GM21737 (cell line): ENCODE data around the gene ERFL.
"Not testable (repeated sequence)": the region's sequence is repeated elsewhere in the genome, so short reads cannot be mapped to it uniquely, and the experiment has no call there.

ENCODE experiments used
- ATAC-seq: cut with Tn5 transposase; IDR thresholded peaks from one replicate; pipeline ENCODE4 v1.9.1; 2021; ENCODE audit warnings: mild to moderate bottlenecking, moderate library complexity; ENCODE audit not compliant: unreplicated experiment

ERFL gene

DNA sequence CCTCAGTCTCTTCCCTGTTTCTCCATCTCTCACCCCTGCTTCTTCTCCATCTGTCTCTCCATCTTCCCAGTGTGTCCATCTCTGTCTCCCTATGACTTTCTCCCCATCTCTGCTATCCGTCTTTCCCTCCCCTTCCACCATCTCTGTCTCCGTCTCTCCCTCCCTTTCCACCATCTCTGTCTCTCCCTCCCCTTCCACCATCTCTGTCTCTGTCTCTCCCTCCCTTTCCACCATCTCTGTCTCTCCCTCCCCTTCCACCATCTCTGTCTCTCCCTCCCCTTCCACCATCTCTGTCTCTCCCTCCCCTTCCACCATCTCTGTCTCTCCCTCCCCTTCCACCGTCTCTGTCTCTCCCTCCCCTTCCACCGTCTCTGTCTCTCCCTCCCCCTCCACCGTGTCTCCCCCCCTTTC lies 13.8 kb downstream of the ERFL start:
- not testable (repeated sequence) for ATAC-seq

- no peak for ATAC-seq
Measured at GRCh38 chr19:41913538-41914423, 14.5 kb downstream of the ERFL start.

- no peak for ATAC-seq
Measured at GRCh38 chr19:41912899-41913537, 15.2 kb downstream of the ERFL start.

GRCh38 chr19:41911889-41912731 lies 16.1 kb downstream of the ERFL start:
- no peak for ATAC-seq

GRCh38 chr19:41910992-41911888 lies 17.0 kb downstream of the ERFL start:
- ATAC-seq = no peak

GRCh38 chr19:41910240-41910991 lies 17.8 kb downstream of the ERFL start:
- ATAC-seq = no peak

DNA sequence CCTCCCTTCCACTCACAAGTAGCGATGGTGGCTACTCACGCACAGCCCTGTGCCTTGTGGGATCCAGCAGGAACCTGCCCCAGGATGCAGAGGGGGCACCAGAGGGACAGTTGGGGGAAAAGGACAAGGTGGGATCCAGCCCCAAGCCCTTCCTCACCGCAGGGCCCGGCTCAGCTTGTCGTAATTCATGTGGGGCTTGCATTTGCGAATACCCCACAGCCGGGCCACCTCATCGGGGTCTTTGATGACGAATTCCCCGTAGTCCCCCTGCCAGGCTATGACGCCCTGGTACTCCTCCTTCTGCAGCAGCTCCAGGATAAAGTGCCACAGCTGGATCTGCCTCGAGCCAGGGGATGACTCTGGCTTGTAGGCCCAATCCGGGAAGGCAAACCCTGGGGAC lies 18.5 kb downstream of the ERFL start:
- no peak for ATAC-seq

DNA sequence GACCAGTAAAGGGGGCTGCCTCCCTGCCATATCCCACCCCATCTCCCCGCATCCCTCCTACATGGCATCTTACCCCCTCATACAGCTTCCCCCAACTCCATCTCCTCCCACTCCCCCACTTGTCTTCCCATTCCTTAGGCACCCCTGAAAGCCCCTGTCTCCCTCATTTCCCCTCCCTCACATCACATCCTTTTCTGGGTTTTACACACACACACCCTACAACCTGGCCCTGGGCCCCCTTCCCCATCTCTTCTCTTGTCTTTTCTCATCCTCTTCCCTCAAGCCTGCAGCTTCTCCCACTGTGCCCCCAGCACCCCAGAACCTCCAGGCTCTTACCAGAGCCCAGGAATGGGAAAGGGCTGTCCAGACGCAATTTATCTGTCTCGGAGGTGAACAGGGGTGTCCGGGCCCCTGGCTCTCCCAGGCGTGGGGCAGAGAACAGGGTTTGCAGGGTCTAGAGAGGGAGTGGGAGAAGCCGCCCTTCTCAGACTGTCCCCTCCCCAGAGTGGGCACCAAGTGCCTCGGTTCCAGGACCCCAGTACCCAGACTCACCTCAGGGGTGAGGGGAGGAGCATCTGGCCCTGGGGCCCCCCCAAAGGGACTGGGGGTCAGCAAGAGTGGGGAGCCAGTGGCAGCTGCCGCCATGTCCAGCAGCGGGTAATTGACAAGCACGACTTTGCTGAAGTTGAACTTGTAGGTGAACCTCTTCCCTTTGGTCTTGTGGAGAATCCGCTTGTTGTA lies 19.4 kb downstream of the ERFL start:
- no peak for ATAC-seq

- ATAC-seq = no peak
Measured at GRCh38 chr19:41907994-41908615, 20.1 kb downstream of the ERFL start.

- no peak for ATAC-seq
Measured at GRCh38 chr19:41906916-41907680, 21.2 kb downstream of the ERFL start.

DNA sequence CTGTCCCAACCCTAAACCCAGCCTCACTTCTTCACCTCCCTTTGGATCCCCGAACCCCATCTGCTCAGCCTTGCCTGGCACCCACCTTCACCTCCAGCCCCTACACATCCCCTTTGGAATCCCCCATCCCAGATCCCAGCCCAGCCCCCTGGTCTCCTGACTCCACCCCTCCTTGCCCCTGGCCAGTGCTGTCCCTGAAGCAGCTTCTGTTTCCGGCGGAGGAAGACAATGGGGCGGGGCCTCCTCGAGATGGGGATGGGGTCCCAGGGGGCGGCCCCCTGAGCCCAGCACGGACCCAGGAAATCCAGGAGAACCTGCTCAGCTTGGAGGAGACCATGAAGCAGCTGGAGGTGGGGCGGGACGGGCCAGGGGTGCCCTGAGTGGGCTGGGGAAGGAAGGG lies 22.0 kb downstream of the ERFL start:
- no peak for ATAC-seq

- no peak for ATAC-seq
Measured at GRCh38 chr19:41905273-41906002, 22.8 kb downstream of the ERFL start.

DNA sequence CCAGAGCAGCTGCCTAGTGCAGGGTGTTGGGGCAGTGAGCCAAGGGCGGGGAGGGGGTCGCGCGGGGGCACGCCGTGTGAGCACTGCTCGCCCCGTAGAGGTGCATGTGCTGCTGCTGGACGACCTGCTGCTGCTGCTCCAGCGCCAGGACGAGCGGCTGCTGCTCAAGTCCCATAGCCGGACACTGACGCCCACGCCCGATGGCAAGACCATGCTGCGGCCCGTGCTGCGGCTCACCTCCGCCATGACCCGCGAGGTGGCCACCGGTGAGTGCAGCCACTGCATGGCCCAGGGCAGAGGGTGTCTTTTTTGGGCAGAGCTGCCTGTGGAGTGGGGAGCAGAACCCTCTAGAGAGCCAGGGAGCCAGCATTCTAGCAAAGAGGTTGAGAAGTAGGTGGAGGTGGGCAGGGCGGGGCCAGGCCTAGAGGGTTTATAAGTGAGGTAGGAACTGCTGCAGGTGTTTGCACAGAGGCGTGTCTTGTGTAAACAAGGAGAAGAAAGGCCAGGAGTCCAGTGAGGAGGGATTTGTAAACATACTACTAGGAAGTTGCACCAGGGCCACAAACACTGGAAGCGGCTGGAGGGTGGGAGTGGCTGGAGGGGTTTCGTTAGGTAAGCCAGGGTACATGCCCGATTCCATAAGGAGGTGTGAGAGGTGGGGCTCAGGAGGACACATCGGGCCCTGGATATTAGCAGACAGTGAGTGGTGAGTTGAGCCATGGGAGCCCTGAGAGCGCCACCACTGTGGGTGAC lies 24.0 kb downstream of the ERFL start:
- ATAC-seq = no peak

DNA sequence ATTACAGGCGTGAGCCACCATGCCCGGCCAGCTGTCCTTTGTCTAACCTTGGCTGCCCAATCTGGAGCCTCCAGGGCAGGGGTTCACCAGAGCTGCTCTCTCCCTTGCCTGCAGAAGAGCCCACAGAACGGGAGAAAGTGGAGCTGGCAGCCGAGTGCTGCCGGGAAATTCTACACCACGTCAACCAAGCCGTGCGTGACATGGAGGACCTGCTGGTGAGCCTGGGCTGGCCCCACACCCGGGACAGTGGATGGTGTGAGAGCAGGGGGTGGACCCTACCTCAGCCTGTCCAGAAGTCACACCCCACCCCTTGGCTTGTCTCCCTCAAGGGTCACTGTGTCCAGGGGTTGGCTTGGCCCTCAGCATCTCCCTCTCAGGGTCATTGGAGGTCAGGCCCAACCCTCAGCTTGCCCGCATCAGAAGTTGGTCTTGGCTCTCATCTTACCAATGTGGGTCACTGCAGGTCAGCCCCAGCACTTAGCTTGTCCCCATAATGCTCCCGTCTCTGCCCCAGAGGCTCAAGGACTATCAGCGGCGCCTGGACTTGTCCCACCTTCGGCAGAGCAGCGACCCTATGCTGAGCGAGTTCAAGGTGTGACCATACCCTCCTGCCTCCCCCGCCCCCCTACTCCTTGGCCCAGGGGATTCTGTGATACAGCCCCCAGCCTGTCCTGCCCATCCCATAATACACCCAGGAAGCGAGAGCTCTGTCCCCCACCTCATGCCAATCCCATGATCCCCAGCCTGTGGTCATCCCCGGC lies 24.9 kb downstream of the ERFL start:
- no peak for ATAC-seq

DNA sequence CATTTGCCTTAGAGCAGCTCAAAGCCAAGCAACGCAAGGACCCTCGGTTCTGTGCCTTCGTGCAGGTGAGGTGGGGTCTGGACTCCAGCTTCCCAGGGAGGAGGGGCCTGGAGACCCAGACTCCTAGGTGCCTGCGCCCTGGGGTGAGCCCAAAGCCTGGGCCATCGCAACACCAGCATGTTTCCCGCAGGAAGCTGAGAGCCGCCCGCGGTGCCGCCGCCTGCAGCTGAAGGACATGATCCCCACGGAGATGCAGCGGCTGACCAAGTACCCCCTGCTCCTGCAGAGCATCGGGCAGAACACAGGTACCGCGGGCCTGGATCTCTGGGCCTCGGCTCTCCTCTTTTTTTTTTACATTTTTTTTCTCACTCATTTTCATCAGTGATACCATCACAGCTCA lies 25.7 kb downstream of the ERFL start:
- ATAC-seq = no peak
